Rectal smooth muscle tissue (tissue), 1 donor: ENCODE results near the gene CPNE5.

ENCODE experiments used
- H3K27ac ChIP-seq: one replicate; pipeline ENCODE4 v1.7.0; 2013; ENCODE audit warnings: low read depth, low read length, inconsistent platforms
- H3K27me3 ChIP-seq: one replicate; pipeline ENCODE4 v1.7.0; 2013; ENCODE audit warnings: low read length; ENCODE audit not compliant: control insufficient read depth, insufficient read depth
- H3K36me3 ChIP-seq: one replicate; pipeline ENCODE4 v1.7.0; 2013; ENCODE audit warnings: low read length; ENCODE audit not compliant: control insufficient read depth, insufficient read depth
- H3K4me1 ChIP-seq: one replicate; pipeline ENCODE4 v1.7.0; 2013; ENCODE audit warnings: low read length; ENCODE audit not compliant: control insufficient read depth, insufficient read depth
- H3K4me3 ChIP-seq: one replicate; pipeline ENCODE4 v1.7.0; 2013; ENCODE audit warnings: low read length
- H3K9ac ChIP-seq: one replicate; pipeline ENCODE4 v1.7.0; 2013; ENCODE audit warnings: low read length

CPNE5 gene

DNA sequence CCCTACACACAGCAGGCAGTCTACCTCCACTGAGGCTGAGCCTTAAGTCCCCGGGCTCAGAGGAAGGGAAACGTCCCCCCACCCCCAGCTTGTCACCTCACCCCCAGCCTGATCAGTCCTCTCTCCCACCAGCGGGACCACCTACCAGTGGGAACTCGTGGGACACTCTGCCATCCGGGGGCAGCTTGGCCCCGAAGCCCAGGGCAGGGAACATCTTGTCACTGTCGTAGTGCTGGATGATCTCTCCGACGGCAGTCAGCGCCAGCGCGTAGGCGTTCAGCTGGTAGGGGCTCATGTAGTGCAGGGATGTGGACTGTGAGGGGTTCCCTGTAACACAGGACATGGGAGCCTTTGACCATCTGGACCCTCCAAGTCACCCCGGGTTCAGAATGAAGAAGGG, 93.0 kb downstream of the CPNE5 start:
- no peaks in the 10 kb centered on the region for H3K27me3 ChIP-seq
- H3K27ac ChIP-seq = no peak overlapping the region
- H3K4me1 ChIP-seq = no peaks in the 10 kb centered on the region
- no peak overlapping the region for H3K9ac ChIP-seq
- H3K4me3 ChIP-seq = no peak overlapping the region
- no peaks in the 10 kb centered on the region for H3K36me3 ChIP-seq

DNA sequence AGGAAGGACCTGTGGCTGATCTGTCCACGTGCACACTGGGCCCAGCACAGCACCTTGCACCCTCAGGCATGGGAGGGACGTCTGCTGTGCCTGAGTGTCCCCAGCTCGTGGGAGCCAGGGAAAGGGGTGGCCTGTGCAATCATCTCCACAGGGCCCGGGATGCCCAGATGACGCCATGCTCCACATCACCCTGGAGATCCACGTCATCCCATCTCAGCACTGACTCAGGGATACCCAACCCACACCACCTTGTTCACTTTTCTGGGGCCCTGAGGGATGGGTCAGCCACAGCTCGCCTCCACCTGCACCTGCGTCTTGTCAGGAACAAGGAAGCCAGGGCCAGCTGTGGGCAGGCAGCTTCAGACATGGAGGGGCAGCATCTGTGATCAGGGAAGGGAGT, 93.4 kb downstream of the CPNE5 start:
- H3K36me3 ChIP-seq = no peaks in the 10 kb centered on the region

DNA sequence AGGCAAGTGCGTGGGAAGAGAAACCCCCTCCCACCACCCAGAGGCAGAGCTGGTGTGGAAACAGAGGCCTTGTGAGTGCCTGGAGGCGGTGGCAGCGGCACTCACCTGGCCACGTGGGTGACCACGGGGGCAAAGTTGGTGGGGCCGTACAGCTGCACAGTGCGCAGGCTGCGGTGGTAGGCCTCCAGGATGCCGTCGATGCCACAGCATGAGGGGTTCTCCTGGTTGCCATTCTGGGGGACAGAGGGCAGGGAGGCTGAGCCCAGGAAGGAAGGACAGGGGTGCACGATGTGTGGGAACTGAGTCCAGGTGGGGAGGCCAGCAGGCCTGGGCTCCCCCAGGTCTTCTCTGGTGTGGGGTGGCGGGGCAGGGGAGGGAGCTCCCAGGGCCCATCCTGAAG, 94.0 kb downstream of the CPNE5 start:
- Histone ChIP-seq H3K4me3 (no peak overlapping the region), H3K27ac (no peak overlapping the region), H3K36me3 (no peaks in the 10 kb centered on the region), H3K4me1 (no peaks in the 10 kb centered on the region), H3K27me3 (no peaks in the 10 kb centered on the region), H3K9ac (no peak overlapping the region)

More for the DNA sequence above, 93.4 kb downstream of the CPNE5 start:
- Histone ChIP-seq H3K9ac (no peak overlapping the region), H3K4me3 (no peak overlapping the region), H3K27me3 (no peaks in the 10 kb centered on the region), H3K4me1 (no peaks in the 10 kb centered on the region), H3K27ac (no peak overlapping the region)

DNA sequence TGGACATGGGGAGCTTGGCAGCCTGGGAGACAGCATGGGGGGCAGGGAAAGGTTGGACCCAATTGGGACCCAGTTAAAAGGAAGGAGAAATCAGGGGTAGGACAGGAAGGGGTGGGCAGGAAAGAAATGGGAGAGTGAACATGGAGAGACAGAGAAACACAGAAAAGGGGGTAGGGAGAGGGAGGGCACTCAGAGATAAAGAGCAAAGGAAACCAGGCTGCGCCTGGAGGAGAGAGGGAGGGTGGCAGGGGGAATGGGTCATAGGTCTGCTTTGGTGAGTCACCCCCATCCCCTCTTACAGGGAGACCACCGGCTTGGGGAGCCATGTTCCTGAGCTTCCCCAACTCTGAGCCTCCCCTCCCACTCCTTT, 95.0 kb downstream of the CPNE5 start:
- no peak overlapping the region for H3K4me3 ChIP-seq
- H3K9ac ChIP-seq = no peak overlapping the region
- no peaks in the 10 kb centered on the region for H3K4me1 ChIP-seq
- no peaks in the 10 kb centered on the region for H3K36me3 ChIP-seq
- H3K27me3 ChIP-seq = no peaks in the 10 kb centered on the region
- H3K27ac ChIP-seq = no peak overlapping the region

DNA sequence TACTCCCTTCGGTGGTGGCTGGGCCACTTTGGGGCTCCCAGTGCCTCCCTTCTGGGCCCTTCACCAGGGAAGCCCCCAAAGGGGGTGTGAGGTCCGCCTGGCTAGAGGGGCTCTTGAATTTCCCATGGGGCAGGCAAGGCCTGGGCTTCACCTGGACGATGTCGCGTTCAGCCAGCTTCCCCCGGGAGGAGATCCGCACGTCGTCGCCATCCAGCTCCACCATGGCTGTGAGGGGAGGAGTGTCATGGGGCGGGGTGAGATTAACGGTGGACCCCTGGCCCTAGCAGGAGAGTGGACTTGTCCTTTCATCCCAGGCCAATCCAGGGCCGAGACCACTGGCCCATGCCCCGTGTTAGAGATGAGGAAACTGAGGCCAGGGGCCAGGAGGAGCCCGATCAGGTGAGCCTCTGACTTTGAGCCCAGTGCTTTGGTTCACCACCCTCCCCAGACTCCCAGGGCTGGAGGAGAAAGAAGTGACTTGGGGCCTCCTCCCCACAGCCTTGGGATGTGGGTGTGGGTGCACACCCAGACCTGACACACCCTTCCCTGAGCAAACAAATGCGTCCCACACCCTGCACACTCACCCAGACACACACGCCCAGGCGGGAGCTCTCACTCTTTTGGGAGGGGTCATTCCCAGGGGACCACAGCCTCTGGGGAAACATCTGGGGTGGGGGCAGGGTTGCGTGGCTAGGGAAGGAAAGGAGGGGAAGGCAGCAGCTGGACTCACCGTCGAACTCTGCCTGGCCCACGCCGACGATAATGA, 95.5 kb downstream of the CPNE5 start:
- Histone ChIP-seq H3K9ac (peak overlapping the region; percentile 45), H3K4me3 (peak overlapping the region; percentile 47), H3K36me3 (no peaks in the 10 kb centered on the region)

DNA sequence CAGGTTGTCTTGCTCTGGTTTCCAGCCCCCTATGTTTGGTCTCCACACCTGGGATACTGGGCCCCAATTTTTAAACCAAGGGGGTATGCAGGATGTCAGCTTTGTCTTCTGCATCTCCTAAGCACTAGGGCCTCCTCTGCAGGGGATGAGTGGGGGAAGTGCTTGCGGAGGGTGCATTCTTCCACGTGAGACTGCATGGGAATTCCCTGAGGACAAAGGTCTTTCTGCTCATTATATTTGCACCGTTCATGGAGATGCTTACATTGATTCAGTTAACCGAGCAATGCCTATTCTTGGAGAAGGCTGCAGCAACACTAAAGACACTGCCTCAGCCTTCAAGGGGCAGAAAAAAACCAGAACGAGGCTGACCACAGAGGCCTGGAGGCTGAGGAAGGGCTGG, 96.2 kb downstream of the CPNE5 start:
- H3K9ac ChIP-seq = no peak overlapping the region
- no peak overlapping the region for H3K27ac ChIP-seq
- H3K27me3 ChIP-seq = no peaks in the 10 kb centered on the region
- peak overlapping the region; percentile 47 for H3K4me3 ChIP-seq
- no peaks in the 10 kb centered on the region for H3K4me1 ChIP-seq
- H3K36me3 ChIP-seq = no peaks in the 10 kb centered on the region

More for the DNA sequence above, 95.5 kb downstream of the CPNE5 start:
- Histone ChIP-seq H3K27ac (no peak overlapping the region), H3K4me1 (no peaks in the 10 kb centered on the region), H3K27me3 (no peaks in the 10 kb centered on the region)

DNA sequence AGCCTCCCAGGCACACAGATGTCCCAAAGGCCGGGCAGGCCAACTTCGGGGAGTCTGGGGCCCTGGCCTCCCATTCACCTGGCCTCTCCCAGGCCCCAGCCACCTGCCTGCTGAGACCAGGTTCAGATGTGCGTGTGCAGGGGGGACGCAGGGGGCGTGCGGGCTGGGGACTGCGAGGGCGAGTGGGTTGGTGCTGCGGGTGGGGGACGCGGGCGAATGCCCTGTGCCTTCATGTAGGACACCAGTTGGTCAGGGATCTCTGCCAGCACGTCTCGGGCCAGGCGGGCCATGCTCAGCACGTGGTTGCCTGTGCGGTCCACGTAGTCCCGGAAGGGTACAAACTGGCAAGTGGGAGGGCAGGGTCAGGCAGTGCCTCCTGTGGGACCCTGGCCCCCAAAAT, 97.1 kb downstream of the CPNE5 start:
- H3K9ac ChIP-seq = no peak overlapping the region
- H3K4me1 ChIP-seq = no peaks in the 10 kb centered on the region
- no peak overlapping the region for H3K4me3 ChIP-seq
- no peaks in the 10 kb centered on the region for H3K27me3 ChIP-seq
- no peak overlapping the region for H3K27ac ChIP-seq
- H3K36me3 ChIP-seq = no peaks in the 10 kb centered on the region

DNA sequence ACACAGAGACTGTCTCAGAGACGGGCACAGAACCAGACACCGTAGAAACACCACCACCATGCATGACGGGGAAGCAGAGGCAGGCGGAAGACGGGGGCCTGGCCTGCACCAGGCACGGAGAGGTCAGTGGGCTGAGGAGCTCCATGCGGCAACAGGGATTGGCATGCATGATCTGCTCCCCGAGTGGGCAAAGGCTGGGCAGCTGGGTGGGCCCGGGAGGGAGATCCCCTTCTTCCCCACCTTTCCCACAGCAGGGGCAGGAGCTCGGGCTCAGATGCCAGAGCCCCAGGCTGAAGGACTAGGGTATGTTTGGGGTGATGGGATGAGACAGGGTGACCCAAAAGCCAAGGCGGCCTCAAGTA, 98.4 kb downstream of the CPNE5 start:
- H3K4me3 ChIP-seq = no peak overlapping the region
- no peak overlapping the region for H3K27ac ChIP-seq
- H3K36me3 ChIP-seq = no peaks in the 10 kb centered on the region
- no peak overlapping the region for H3K9ac ChIP-seq
- no peaks in the 10 kb centered on the region for H3K27me3 ChIP-seq
- H3K4me1 ChIP-seq = peaks cover 3% of the 10 kb centered on the region

DNA sequence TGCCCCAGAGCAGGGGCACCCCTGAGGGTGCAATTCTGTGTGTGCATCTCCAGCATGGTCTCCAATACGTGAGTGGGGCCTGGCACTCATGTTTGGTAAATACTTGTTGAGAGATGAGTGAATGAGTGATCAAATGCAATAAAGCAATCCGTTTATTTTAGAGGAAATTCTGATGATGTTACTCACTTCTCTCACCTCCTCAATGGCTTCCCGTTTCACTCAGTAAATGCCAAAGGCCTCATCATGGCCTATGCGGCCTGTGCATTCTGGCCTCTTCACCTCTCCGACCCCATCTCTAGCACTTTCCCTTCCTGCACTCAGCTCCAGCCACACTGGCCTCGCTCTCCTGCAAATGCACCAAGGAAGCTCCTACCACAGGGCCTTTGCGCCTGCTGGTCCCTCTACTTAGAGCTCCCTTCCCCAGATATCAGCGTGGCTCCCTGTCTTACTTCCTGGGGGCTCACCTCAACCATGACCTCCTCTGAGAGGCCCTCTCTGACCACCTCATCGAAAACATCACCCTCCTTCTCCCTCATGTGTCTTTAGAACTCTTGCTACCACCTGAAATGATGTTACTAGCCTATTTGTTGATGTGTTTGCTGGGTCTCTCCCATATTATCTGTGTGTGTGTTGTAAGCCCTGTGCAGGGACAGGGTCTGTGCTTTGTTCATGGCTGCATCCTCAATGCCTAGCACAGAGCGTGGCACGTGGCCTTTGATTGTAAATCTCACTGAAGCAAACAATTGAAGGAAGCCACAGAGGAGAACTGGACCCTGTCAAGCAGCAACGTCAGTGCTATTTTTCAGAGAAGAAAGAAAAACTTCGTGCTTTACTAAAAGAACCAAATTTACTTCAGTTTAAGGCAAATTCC, 99.1 kb downstream of the CPNE5 start:
- H3K4me3 ChIP-seq = no peak overlapping the region
- H3K27ac ChIP-seq = no peak overlapping the region

DNA sequence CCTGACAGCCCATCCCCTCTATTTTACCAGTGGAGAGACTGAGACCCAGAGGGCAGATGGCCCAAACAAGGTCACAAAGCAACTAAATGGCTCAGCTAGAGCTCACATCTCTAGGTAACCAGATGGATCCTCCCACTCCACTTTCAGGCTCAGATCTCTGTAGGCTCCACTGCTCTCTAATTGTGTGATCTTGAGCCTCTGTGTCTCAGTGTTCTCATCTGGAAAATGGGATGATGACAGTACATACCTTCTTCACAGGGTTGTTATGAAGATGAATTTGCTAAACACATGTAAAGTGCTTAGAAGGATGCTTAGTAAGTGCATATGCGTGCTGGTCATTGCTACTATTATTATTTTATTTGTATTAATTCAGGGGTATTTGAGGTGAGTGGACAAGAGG, 101.1 kb downstream of the CPNE5 start:
- H3K4me3 ChIP-seq = no peak overlapping the region
- H3K27me3 ChIP-seq = no peaks in the 10 kb centered on the region
- no peaks in the 10 kb centered on the region for H3K36me3 ChIP-seq
- peaks cover 9% of the 10 kb centered on the region for H3K4me1 ChIP-seq
- H3K9ac ChIP-seq = no peak overlapping the region
- no peak overlapping the region for H3K27ac ChIP-seq

More for the DNA sequence above, 99.1 kb downstream of the CPNE5 start:
- Histone ChIP-seq H3K27me3 (no peaks in the 10 kb centered on the region), H3K4me1 (peaks cover 7% of the 10 kb centered on the region), H3K9ac (no peak overlapping the region), H3K36me3 (no peaks in the 10 kb centered on the region)

DNA sequence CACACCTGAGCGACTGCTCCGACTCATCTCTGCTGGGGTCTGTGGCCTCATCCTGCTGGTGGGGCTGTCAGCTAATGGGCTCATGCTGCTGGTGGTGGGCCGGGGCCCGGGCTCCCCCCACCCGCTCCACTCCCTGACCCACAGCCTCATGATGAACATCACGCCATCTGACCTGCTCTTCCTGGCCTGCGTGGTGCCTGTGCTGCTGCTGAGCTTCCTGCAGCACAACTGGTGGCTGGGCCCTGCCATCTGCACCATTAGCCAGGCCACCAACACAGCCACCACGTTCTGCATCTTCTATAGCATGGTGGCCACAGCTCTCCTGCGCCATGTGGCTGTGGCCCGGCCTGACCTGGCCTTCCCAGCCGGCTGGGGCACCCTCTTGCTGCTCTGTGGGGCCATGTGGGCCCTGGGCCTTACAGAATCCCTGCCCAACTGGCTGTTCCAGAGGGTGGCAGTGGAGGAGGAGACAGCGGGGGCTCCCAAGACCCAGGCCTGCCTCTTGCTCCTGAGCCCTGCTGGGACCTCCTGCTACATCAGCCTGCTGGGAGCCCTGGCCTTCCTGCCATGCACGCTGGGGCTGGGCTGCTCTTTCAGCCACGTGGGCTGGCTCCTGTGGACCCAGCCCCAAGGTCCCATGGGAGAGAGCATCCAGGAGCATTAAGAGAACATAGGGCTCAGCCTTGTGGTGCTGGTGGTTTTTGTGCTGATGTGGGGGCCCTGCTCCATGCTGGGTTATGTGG, 102.0 kb downstream of the CPNE5 start:
- no peak overlapping the region for H3K9ac ChIP-seq

More for the DNA sequence above, 102.0 kb downstream of the CPNE5 start:
- Histone ChIP-seq H3K4me1 (peaks cover 9% of the 10 kb centered on the region), H3K36me3 (no peaks in the 10 kb centered on the region), H3K4me3 (no peak overlapping the region), H3K27me3 (no peaks in the 10 kb centered on the region), H3K27ac (no peak overlapping the region)
